ENCODE measurements around the gene ATP10A. TPM values are rescaled to one million over a fixed set of nuclear protein-coding genes. Genes with fewer than 3 reads are reported as not detected.
A peak's percentile ranks its signal among the peaks of the same experiment; 100 is the strongest.

Gene ATP10A
- total RNA-seq, 2 donors from 2014 or later = 5.6 to 14.3 TPM

- TF ChIP-seq CTCF (IDR thresholded peaks at IDR 0.05) = no peak
- TF ChIP-seq POLR2AphosphoS5 (IDR thresholded peaks at IDR 0.05) = peak; percentile 5
- 47% methylated on average over 11 of the region's 11 CpGs for WGBS
- H3K27me3 ChIP-seq (replicated peaks; ENCODE audit: insufficient read depth) = no peaks in the 10 kb centered on the region
- H3K27ac ChIP-seq = peak overlapping the region; percentile 26 to 33
- H3K4me3 ChIP-seq = no peak overlapping the region
- intact Hi-C loops (cut with DNase I) = loop anchor here (10.0 kb wide), 1 partner anchor 156 kb away; no protein-coding TSS in a partner anchor
- no peaks in the 10 kb centered on the region for H3K4me1 ChIP-seq (replicated peaks)
- H3K36me3 ChIP-seq = no peaks in the 10 kb centered on the region
- H3K9me3 ChIP-seq = no peaks in the 10 kb centered on the region
- no peak for DNase-seq (ENCODE audit: low spot score)
Measured at GRCh38 chr15:25830844-25831451, 32.2 kb downstream of the ATP10A start.

DNA sequence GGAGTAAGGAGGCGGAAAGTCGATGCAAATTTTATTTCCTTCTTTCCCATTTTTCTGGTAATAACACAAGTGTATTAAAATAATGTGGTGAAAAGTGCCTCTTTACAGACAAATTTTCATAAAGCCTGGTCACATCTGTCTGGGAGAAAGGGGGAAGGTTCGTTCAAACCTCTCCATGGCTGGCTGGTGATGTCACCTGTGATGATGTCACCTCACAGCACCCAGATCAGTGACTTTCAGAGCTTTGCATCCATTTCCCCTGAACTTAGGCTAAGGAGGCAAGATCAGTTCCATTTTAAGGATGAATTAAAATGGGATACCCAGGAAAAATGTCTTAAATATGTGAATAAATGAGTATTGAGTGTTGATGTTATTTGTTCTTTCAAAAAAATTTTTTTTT, 34.1 kb downstream of the ATP10A start:
- Histone ChIP-seq H3K4me1 (replicated peaks) (no peaks in the 10 kb centered on the region), H3K4me3 (no peak overlapping the region), H3K9me3 (no peaks in the 10 kb centered on the region), H3K27me3 (replicated peaks; ENCODE audit: insufficient read depth) (no peaks in the 10 kb centered on the region), H3K36me3 (no peaks in the 10 kb centered on the region), H3K27ac (no peak overlapping the region)
- 86% methylated on average over 3 of the region's 3 CpGs for WGBS
- no peak for DNase-seq (ENCODE audit: low spot score)
- intact Hi-C loops (cut with DNase I) = no loop called here
- TF ChIP-seq POLR2A (IDR thresholded peaks at IDR 0.05) (no peak), CTCF (IDR thresholded peaks at IDR 0.05) (no peak), POLR2AphosphoS5 (IDR thresholded peaks at IDR 0.05) (no peak)

DNA sequence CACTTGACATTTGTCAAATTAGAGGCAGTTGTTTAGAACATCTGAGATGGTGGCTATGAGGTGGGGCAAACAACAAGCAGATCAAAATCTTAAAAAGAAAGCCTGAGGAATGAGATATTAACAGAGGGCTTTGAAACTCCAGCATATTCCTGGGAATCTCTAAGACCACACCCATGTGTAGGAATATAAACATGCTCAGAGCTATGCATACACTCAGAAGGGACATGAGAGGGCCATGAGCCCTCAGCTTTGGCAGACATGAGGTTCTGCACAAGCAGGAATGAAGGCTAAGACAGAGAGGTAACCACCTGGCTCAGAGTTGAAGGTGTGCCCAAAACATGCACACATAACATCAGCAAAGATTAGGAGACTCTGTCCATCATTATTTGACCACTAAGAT, 37.9 kb downstream of the ATP10A start:
- H3K36me3 ChIP-seq = no peaks in the 10 kb centered on the region
- H3K9me3 ChIP-seq = no peaks in the 10 kb centered on the region
- TF ChIP-seq CTCF (IDR thresholded peaks at IDR 0.05) = no peak
- TF ChIP-seq POLR2A (IDR thresholded peaks at IDR 0.05) = no peak
- no peak for TF ChIP-seq POLR2AphosphoS5 (IDR thresholded peaks at IDR 0.05)
- DNase-seq (ENCODE audit: low spot score) = no peak
- H3K4me3 ChIP-seq = no peak overlapping the region
- no peaks in the 10 kb centered on the region for H3K27me3 ChIP-seq (replicated peaks; ENCODE audit: insufficient read depth)
- intact Hi-C loops (cut with DNase I) = no loop called here
- no peak overlapping the region for H3K27ac ChIP-seq
- H3K4me1 ChIP-seq (replicated peaks) = no peaks in the 10 kb centered on the region

DNA sequence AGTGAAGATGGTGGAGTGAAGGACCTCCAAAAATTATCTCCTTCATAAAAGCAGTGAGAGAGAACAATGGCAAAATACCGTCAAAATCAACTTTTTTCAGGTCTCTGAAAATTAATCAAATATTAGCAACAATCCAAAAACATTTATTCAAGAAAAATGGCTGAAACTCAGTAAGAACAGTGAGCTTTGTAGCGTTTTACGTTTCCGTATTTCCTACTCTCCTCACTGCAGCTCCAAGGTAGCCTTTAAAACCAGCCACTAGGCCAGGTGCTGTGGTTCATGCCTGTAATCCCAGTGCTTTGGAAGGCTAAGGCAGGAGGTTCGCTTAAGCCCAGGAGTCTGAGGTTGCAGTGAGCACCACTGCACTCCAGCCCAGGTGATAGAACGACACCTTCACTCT, 38.5 kb downstream of the ATP10A start:
- Histone ChIP-seq H3K27ac (no peak overlapping the region), H3K36me3 (no peaks in the 10 kb centered on the region), H3K4me1 (replicated peaks) (no peaks in the 10 kb centered on the region), H3K27me3 (replicated peaks; ENCODE audit: insufficient read depth) (no peaks in the 10 kb centered on the region), H3K4me3 (no peak overlapping the region), H3K9me3 (no peaks in the 10 kb centered on the region)
- intact Hi-C loops (cut with DNase I) = no loop called here
- WGBS = 81% methylated on average over 6 of the region's 6 CpGs
- DNase-seq (ENCODE audit: low spot score) = no peak
- TF ChIP-seq POLR2A (IDR thresholded peaks at IDR 0.05) = no peak

DNA sequence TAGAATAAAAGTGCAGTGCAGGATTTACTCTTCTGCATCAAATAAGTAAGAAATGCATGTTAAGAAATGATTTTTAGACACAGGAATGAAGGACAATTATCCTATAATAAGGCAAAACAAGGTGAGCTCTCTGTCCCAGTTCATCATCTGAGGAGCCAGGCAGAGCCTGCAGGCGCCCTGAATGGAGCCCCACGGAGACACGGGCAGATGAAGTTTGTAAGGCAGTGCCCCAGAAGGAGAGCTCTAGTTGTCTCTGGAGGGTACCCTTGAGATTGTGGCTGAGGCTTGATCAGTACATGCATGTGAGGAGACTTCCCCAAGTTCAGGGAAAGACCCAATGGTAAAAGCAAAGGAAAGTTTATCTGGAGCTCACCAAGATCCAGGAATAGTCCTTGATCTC, 50.3 kb downstream of the ATP10A start:
- no peaks in the 10 kb centered on the region for H3K36me3 ChIP-seq
- 88% methylated on average over 3 of the region's 3 CpGs for WGBS
- no peaks in the 10 kb centered on the region for H3K4me1 ChIP-seq (replicated peaks)
- DNase-seq (ENCODE audit: low spot score) = no peak
- H3K9me3 ChIP-seq = no peaks in the 10 kb centered on the region
- no peaks in the 10 kb centered on the region for H3K27me3 ChIP-seq (replicated peaks; ENCODE audit: insufficient read depth)
- no peak overlapping the region for H3K4me3 ChIP-seq
- H3K27ac ChIP-seq = no peak overlapping the region
- intact Hi-C loops (cut with DNase I) = no loop called here
- TF ChIP-seq POLR2AphosphoS5 (IDR thresholded peaks at IDR 0.05) = no peak
- TF ChIP-seq POLR2A (IDR thresholded peaks at IDR 0.05) = no peak
- no peak for TF ChIP-seq CTCF (IDR thresholded peaks at IDR 0.05)
